Breast epithelium (tissue), 3 donors: ENCODE data around the gene ACP3.

Source experiments
- POLR2A ChIP-seq: fragments of 450-650 bp; IDR thresholded peaks from one replicate; pipeline ENCODE4 v1.6.1; 2016; ENCODE audit warnings: antibody characterized with exemption, mild to moderate bottlenecking, moderate library complexity
- TF ChIP-seq, protein P1 (sequence below), 3 donors: fragments of 450-650 bp; IDR thresholded peaks; one replicate each; pipeline ENCODE4 v1.5.1; 2016 to 2017; ENCODE audit warnings: antibody characterized with exemption in 3 of 3, mild to moderate bottlenecking in 3 of 3, moderate library complexity in 3 of 3

DNA sequence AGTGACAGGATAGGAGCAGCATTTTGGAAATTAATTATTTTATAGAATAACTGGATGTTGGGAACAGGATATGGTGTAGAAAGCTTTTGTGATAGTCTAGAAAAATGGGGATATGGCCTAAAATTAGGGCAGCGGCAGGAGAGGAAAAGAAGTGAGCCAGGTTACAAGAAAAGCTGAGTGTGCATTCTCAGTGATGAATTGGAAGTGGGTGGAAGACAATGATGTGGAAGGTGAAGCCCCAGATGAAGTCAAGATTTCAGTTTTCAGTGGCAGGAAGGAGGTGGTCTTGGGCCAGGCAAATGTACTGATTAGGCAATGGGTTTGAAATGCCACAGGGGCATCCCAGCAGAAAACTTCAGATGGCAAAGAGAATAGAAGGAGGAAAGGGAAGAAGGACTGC lies 33.6 kb downstream of the ACP3 start:
- TF ChIP-seq, protein P1, sequence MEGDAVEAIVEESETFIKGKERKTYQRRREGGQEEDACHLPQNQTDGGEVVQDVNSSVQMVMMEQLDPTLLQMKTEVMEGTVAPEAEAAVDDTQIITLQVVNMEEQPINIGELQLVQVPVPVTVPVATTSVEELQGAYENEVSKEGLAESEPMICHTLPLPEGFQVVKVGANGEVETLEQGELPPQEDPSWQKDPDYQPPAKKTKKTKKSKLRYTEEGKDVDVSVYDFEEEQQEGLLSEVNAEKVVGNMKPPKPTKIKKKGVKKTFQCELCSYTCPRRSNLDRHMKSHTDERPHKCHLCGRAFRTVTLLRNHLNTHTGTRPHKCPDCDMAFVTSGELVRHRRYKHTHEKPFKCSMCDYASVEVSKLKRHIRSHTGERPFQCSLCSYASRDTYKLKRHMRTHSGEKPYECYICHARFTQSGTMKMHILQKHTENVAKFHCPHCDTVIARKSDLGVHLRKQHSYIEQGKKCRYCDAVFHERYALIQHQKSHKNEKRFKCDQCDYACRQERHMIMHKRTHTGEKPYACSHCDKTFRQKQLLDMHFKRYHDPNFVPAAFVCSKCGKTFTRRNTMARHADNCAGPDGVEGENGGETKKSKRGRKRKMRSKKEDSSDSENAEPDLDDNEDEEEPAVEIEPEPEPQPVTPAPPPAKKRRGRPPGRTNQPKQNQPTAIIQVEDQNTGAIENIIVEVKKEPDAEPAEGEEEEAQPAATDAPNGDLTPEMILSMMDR (IDR thresholded peaks at IDR 0.05) = no peak
- TF ChIP-seq POLR2A = no peak
